Coronary artery (tissue), 2 donors: Measurements from ENCODE around the gene SNCB.

Experiments used
- DNase-seq: peaks from one replicate; pipeline ENCODE4 v3.0.0-alpha.2; 2017; ENCODE audit warnings: low spot score
- H3K27ac ChIP-seq, 2 donors: fragments of 200-600 bp; sonication (generic); one replicate each; pipeline ENCODE4 v1.5.1; 2016 to 2019
- H3K4me3 ChIP-seq: fragments of 200-600 bp; sonication (generic); 2 replicates; pipeline ENCODE4 v1.5.1; 2016; ENCODE audit warnings: mild to moderate bottlenecking, moderate library complexity
- CTCF ChIP-seq: fragments of 200-600 bp; sonication (generic); IDR thresholded peaks from one replicate; pipeline ENCODE4 v1.5.1; 2019; ENCODE audit warnings: antibody characterized with exemption

SNCB gene

DNA sequence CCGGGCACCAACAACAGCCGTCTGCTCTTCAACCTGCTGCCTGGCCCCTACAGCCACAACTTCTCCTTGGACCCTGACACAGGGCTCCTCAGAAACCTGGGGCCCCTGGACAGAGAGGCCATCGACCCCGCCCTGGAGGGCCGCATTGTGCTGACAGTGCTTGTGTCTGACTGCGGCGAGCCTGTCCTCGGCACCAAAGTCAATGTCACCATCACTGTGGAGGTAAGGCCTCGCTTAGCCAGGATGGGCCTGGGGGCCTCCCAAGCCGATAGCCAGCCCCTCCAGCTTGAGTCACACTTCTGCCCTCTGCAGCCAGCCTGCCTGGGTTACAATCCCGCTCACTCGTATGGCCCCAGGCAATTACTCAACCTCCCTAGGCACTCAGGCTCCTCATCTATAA, 49.0 kb downstream of the SNCB start:
- no peak for DNase-seq
- H3K27ac ChIP-seq: no peak overlapping the region
- no peak for TF ChIP-seq CTCF
- H3K4me3 ChIP-seq: no peak overlapping the region

- H3K4me3 ChIP-seq: no peak overlapping the region
- no peak for TF ChIP-seq CTCF
- no peak overlapping the region for H3K27ac ChIP-seq
- DNase-seq: no peak
Observed at GRCh38 chr5:176579323-176579722, 51.0 kb downstream of the SNCB start.

DNA sequence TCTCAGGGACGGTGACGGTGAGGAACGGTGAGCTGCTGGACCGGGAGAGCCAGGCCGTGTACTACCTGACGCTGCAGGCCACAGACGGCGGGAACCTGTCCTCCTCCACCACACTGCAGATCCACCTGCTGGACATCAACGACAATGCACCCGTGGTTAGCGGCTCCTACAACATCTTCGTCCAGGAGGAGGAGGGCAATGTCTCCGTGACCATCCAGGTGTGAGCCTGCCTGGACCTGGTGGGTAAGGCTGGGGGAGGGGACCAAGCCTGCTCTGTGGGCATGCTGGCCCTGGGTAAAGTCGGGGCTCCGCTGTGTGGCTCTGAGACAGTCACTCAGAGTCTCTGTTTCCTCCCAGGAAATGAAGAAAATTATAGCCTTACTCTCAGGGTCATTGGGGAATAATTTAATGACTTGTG, 51.9 kb downstream of the SNCB start:
- Histone ChIP-seq H3K27ac (no peak overlapping the region), H3K4me3 (no peak overlapping the region)
- no peak for DNase-seq
- no peak for TF ChIP-seq CTCF

DNA sequence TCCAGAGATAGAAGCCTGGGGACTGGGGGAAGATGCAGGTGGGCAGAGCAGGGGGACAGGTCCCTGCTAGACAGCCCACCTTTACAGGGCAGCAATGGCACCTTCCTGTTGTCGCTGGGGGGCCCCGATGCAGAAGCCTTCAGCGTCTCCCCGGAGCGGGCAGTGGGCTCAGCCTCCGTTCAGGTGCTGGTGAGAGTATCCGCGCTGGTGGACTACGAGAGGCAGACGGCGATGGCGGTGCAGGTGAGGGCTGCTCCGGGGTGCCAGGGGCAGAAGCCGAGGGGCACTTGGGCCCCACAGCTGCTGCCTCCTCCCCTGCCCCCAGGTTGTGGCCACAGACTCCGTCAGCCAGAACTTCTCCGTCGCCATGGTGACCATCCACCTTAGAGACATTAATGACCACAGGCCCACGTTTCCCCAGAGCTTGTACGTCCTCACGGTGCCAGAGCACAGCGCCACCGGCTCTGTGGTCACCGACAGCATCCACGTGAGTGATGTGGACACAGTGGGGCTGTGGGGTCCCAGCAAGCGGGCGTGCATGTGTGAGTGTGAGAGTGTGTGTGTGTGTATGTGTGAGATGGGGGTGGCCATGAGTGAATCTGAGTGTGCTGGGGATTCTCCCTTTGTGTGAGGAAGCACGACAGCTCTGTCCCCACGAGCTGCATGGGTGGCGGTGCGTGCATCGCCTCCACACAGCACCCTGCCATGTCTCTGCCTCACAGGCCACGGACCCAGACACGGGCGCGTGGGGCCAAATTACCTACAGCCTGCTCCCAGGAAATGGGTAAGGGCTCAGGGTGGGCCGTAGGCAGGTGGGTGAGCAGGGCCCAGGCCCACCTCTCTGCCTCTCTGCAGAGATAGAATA, 52.8 kb downstream of the SNCB start:
- H3K4me3 ChIP-seq: no peak overlapping the region
- no peak for TF ChIP-seq CTCF
- H3K27ac ChIP-seq: no peak overlapping the region
- DNase-seq: no peak

GRCh38 chr5:176575488-176576422, 54.6 kb downstream of the SNCB start:
- no peak for DNase-seq
- no peak for TF ChIP-seq CTCF
- no peak overlapping the region for H3K4me3 ChIP-seq
- no peak overlapping the region for H3K27ac ChIP-seq

DNA sequence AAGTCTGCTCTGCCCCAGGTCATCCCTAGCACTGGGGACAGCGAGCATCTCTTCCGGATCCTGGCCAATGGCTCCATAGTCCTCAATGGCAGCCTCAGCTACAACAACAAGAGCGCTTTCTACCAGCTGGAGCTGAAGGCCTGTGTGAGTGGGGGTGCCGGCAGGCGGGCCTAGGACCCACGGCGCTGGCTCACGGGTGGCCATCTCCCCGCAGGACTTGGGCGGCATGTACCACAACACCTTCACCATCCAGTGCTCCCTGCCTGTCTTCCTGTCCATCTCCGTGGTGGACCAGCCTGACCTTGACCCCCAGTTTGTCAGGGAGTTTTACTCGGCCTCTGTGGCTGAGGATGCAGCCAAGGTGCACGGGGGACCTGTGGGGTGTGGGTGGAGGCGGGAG, 55.3 kb downstream of the SNCB start:
- no peak for TF ChIP-seq CTCF
- H3K4me3 ChIP-seq: no peak overlapping the region

More for the DNA sequence above, 55.3 kb downstream of the SNCB start:
- no peak for DNase-seq
- no peak overlapping the region for H3K27ac ChIP-seq
